H4 (cell line): ENCODE measurements around the gene CCDC74B. TPM values are rescaled to one million over a fixed set of nuclear protein-coding genes. Genes with fewer than 3 reads are reported as not detected.
"Not testable (repeated sequence)": the region's sequence is repeated elsewhere in the genome, so short reads cannot be mapped to it uniquely, and the experiment has no call there.

ENCODE experiments used
- DNase-seq: peaks from one replicate; pipeline ENCODE4 v3.0.0-alpha.2; 2015; ENCODE audit warnings: low spot score
- total RNA-seq: library from RNA; depleted of rRNA; stranded (reverse); fragments of >200 nt; shearing (Covaris generic); gene quantifications from 2 replicates; pipeline ENCODE4 v1.2.3, GENCODE V29; 2014

The CCDC74B gene
- total RNA-seq, 1 experiment from 2014 or later = 13.7 TPM

- DNase-seq = no peak
Measured at GRCh38 chr2:130150181-130151144, 5.6 kb upstream of the CCDC74B start.

- DNase-seq = not testable (repeated sequence)
Measured at GRCh38 chr2:130148515-130148914, 3.6 kb upstream of the CCDC74B start.

- not testable (repeated sequence) for DNase-seq
Measured at GRCh38 chr2:130143266-130144039, 1.5 kb downstream of the CCDC74B start.

- DNase-seq = not testable (repeated sequence)
Measured at GRCh38 chr2:130142396-130143265, 2.3 kb downstream of the CCDC74B start.

GRCh38 chr2:130141645-130142370 lies 3.1 kb downstream of the CCDC74B start:
- not testable (repeated sequence) for DNase-seq

- not testable (repeated sequence) for DNase-seq
Measured at GRCh38 chr2:130141002-130141401, 3.9 kb downstream of the CCDC74B start.

- not testable (repeated sequence) for DNase-seq
Measured at GRCh38 chr2:130140516-130140915, 4.4 kb downstream of the CCDC74B start.

- not testable (repeated sequence) for DNase-seq
Measured at GRCh38 chr2:130139331-130140280, 5.3 kb downstream of the CCDC74B start.

GRCh38 chr2:130138841-130139251 lies 6.1 kb downstream of the CCDC74B start:
- DNase-seq = not testable (repeated sequence)

GRCh38 chr2:130138326-130138725 lies 6.6 kb downstream of the CCDC74B start:
- not testable (repeated sequence) for DNase-seq

- DNase-seq = not testable (repeated sequence)
Measured at GRCh38 chr2:130137118-130137517, 7.8 kb downstream of the CCDC74B start.

- DNase-seq = not testable (repeated sequence)
Measured at GRCh38 chr2:130136546-130136945, 8.4 kb downstream of the CCDC74B start.

- no peak for DNase-seq
Measured at GRCh38 chr2:130135692-130136541, 9.0 kb downstream of the CCDC74B start.

- DNase-seq = peak; percentile 70
Measured at GRCh38 chr2:130129120-130129829, 15.6 kb downstream of the CCDC74B start, which contains the start of gene POTEF. POTEF (minus strand) TSS chr2:130129222; CDS start chr2:130120515, 8,707 bp downstream.

GRCh38 chr2:130128464-130128863 lies 16.4 kb downstream of the CCDC74B start:
- DNase-seq = not testable (repeated sequence)

GRCh38 chr2:130127726-130128125 lies 17.2 kb downstream of the CCDC74B start:
- DNase-seq = not testable (repeated sequence)

- DNase-seq = not testable (repeated sequence)
Measured at GRCh38 chr2:130120924-130121323, 24.0 kb downstream of the CCDC74B start.
